Measurements from ENCODE around the gene FOCAD.

GRCh38 chr9:20997503-20998076 is 313.5 kb downstream of the FOCAD start:
- no peak for TF ChIP-seq EZH2 (IDR thresholded peaks at IDR 0.05; ENCODE audit: borderline replicate concordance, low read length)
- no peak for TF ChIP-seq CTCF (conservative IDR thresholded peaks at IDR 0.05 in 1 of 2, IDR thresholded peaks at IDR 0.05 in 1 of 2; ENCODE audit: extremely low read depth in 1 of 2, insufficient read depth in 1 of 2, low read depth in 1 of 2, low read length in 2 of 2)
